ENCODE data around the gene PRSS8. TPM values are rescaled to one million over a fixed set of nuclear protein-coding genes. Genes with fewer than 3 reads are reported as not detected.

The PRSS8 gene
- total RNA-seq, 2 donors from 2014 or later = 337 to 347 TPM

- TF ChIP-seq CTCF (IDR thresholded peaks at IDR 0.05) = no peak
- Histone ChIP-seq H3K9ac (ENCODE audit: low read depth in 2 of 2, low read length in 2 of 2) (peak overlapping the region; percentile 64 to 100), H3K27me3 (no peaks in the 10 kb centered on the region), H3K9me3 (no peaks in the 10 kb centered on the region), H3K4me1 (peaks cover 30% of the 10 kb centered on the region), H3K4me3 (peak overlapping the region; percentile 63), H3K27ac (peak overlapping the region; percentile 98), H3K36me3 (no peaks in the 10 kb centered on the region)
- intact Hi-C loops (cut with DNase I) = no loop called here
- DNase-seq = no peak
Observed at GRCh38 chr16:31133046-31133501, 2.5 kb downstream of the PRSS8 start.

- Histone ChIP-seq H3K4me3 (no peak overlapping the region), H3K27ac (peak overlapping the region; percentile 98), H3K4me1 (peaks cover 35% of the 10 kb centered on the region), H3K36me3 (no peaks in the 10 kb centered on the region), H3K27me3 (no peaks in the 10 kb centered on the region), H3K9me3 (no peaks in the 10 kb centered on the region), H3K9ac (ENCODE audit: low read depth in 2 of 2, low read length in 2 of 2) (peak overlapping the region; percentile 24 to 100)
- intact Hi-C loops (cut with DNase I) = no loop called here
- DNase-seq = no peak
- no peak for TF ChIP-seq CTCF (IDR thresholded peaks at IDR 0.05)
Observed at GRCh38 chr16:31132303-31132979, 3.1 kb downstream of the PRSS8 start.

DNA sequence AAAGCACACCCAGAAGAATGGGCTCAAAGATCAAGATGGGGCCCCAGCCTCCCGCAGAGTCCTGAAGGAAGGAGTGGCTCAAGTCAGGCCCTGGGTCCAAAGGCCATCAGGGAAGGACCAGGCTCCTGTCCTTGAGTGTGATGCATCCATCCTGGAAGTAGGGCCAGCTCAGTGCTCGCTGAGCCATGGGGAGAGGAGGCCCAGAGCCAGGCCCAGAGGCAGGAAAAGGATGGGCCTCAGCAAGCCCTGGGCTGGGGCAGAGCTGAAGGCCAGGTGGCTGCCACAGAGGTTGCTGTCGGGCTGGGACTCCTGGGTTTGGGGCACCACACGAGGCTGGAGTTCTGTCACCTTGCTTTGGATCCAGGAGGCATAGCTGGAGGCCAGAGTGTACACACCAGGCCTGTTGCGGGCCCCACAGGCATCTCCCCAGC lies 3.7 kb downstream of the PRSS8 start:
- peak overlapping the region; percentile 98 for H3K27ac ChIP-seq
- H3K4me3 ChIP-seq = no peak overlapping the region
- TF ChIP-seq CTCF (IDR thresholded peaks at IDR 0.05) = no peak
- intact Hi-C loops (cut with DNase I) = no loop called here
- H3K9ac ChIP-seq (ENCODE audit: low read depth in 2 of 2, low read length in 2 of 2) = peak overlapping the region; percentile 24 to 100
- H3K9me3 ChIP-seq = no peaks in the 10 kb centered on the region
- peak; percentile 88 for DNase-seq
- H3K36me3 ChIP-seq = no peaks in the 10 kb centered on the region
- H3K27me3 ChIP-seq = no peaks in the 10 kb centered on the region
- peaks cover 35% of the 10 kb centered on the region for H3K4me1 ChIP-seq

DNA sequence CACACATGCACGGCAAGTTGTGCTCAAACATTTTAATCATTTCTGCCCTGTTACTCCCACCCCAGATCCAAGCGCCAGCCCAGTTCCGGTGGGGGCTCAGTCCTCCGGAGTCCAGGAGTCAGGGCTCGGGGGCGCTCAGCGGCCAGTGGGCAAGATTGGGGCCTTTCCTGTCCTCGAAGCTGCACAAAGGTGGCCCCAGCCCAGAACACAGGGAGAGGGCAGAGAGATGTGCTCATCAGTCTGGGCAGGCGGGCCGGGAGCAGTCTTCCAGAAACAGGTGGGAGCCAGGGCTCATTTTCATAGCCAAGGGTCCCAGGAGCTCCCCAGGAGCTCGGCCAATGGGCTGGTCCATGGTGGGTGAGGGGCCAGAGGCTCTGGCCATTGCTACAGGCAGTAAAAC lies 4.1 kb downstream of the PRSS8 start:
- no peak for TF ChIP-seq CTCF (IDR thresholded peaks at IDR 0.05)

GRCh38 chr16:31130899-31131298 lies 4.6 kb downstream of the PRSS8 start:
- peak; percentile 96 for DNase-seq
- Histone ChIP-seq H3K27me3 (no peaks in the 10 kb centered on the region), H3K9ac (ENCODE audit: low read depth in 2 of 2, low read length in 2 of 2) (peak overlapping the region in 1 of 2 donors; percentile 100), H3K36me3 (no peaks in the 10 kb centered on the region), H3K9me3 (no peaks in the 10 kb centered on the region), H3K4me1 (peaks cover 35% of the 10 kb centered on the region), H3K27ac (peak overlapping the region; percentile 98), H3K4me3 (no peak overlapping the region)
- intact Hi-C loops (cut with DNase I) = no loop called here
- no peak for TF ChIP-seq CTCF (IDR thresholded peaks at IDR 0.05)

More for the DNA sequence above, 4.1 kb downstream of the PRSS8 start:
- Histone ChIP-seq H3K27ac (peak overlapping the region; percentile 98), H3K4me3 (no peak overlapping the region), H3K27me3 (no peaks in the 10 kb centered on the region), H3K36me3 (no peaks in the 10 kb centered on the region), H3K9me3 (no peaks in the 10 kb centered on the region), H3K9ac (ENCODE audit: low read depth in 2 of 2, low read length in 2 of 2) (peak overlapping the region in 1 of 2 donors; percentile 100), H3K4me1 (peaks cover 35% of the 10 kb centered on the region)
- intact Hi-C loops (cut with DNase I) = no loop called here
- no peak for DNase-seq
